ENCODE measurements around the gene FAM43B.
A peak's percentile ranks its signal among the peaks of the same experiment; 100 is the strongest.
"Not testable (repeated sequence)": the region's sequence is repeated elsewhere in the genome, so short reads cannot be mapped to it uniquely, and the experiment has no call there.

The FAM43B gene

GRCh38 chr1:20507564-20508410, 44.6 kb upstream of the FAM43B start, which contains the start of gene MUL1:
Gene MUL1 (minus strand): TSS chr1:20508151. CDS start chr1:20508024, 127 bp downstream.
- peak; percentile 94 for DNase-seq
- no peaks in the 10 kb centered on the region for H3F3A ChIP-seq (ENCODE audit: insufficient read depth, low read length)
- H3K4me3 ChIP-seq (ENCODE audit: low read length): peak within 1 kb of the TSS; percentile 82
- peak within 1 kb of the TSS; percentile 67 for H3K4me2 ChIP-seq (ENCODE audit: low read depth, low read length)
- peak within 1 kb of the TSS; percentile 46; the same call in 1 of the 2 replicates for H3K27ac ChIP-seq (ENCODE audit: low read length)
- H3K9me3 ChIP-seq (replicated peaks; ENCODE audit: insufficient read depth, low read length): no peaks in the 10 kb centered on the region
- H3K27me3 ChIP-seq (replicated peaks; ENCODE audit: insufficient read depth, low read length): no peaks in the 10 kb centered on the region
- H3K9me2 ChIP-seq (replicated peaks; ENCODE audit: insufficient read depth, low read length): no peaks in the 10 kb centered on the region
- H3K79me2 ChIP-seq (ENCODE audit: low read length): peaks cover 37% of the 10 kb centered on the region
- H4K20me1 ChIP-seq (ENCODE audit: insufficient read depth, low read length): no peaks in the 10 kb centered on the region
- peak within 1 kb of the TSS; percentile 80 for H3K9ac ChIP-seq (ENCODE audit: low read length)
- H3K36me3 ChIP-seq (replicated peaks; ENCODE audit: insufficient read depth, low read length): no peaks in the 10 kb centered on the region
- peaks cover 10% of the 10 kb centered on the region for H3K4me1 ChIP-seq (ENCODE audit: low read length)
- peak within 1 kb of the TSS; percentile 80 for H2AFZ ChIP-seq (ENCODE audit: low read length)
- TF ChIP-seq EZH2phosphoT487 (IDR thresholded peaks at IDR 0.05; ENCODE audit: low read length) (no peak), CTCF (IDR thresholded peaks at IDR 0.05; ENCODE audit: low read length) (no peak), EZH2 (optimal IDR thresholded peaks at IDR 0.05; ENCODE audit: low read depth, low read length) (no peak)

GRCh38 chr1:20508411-20508771, 44.0 kb upstream of the FAM43B start:
- no peak for DNase-seq
- H3K4me3 ChIP-seq (ENCODE audit: low read length): peak overlapping the region; percentile 82
- H3K9me3 ChIP-seq (replicated peaks; ENCODE audit: insufficient read depth, low read length): no peaks in the 10 kb centered on the region
- peak overlapping the region; percentile 80 for H2AFZ ChIP-seq (ENCODE audit: low read length)
- H3K79me2 ChIP-seq (ENCODE audit: low read length): peaks cover 37% of the 10 kb centered on the region
- H3K27me3 ChIP-seq (replicated peaks; ENCODE audit: insufficient read depth, low read length): no peaks in the 10 kb centered on the region
- no peaks in the 10 kb centered on the region for H3F3A ChIP-seq (ENCODE audit: insufficient read depth, low read length)
- no peaks in the 10 kb centered on the region for H3K9me2 ChIP-seq (replicated peaks; ENCODE audit: insufficient read depth, low read length)
- H4K20me1 ChIP-seq (ENCODE audit: insufficient read depth, low read length): no peaks in the 10 kb centered on the region
- peaks cover 10% of the 10 kb centered on the region for H3K4me1 ChIP-seq (ENCODE audit: low read length)
- H3K9ac ChIP-seq (ENCODE audit: low read length): peak overlapping the region; percentile 80; the same call in 1 of the 2 replicates
- H3K27ac ChIP-seq (ENCODE audit: low read length): no peak overlapping the region
- peak overlapping the region; percentile 54; the same call in 1 of the 2 replicates for H3K4me2 ChIP-seq (ENCODE audit: low read depth, low read length)
- no peaks in the 10 kb centered on the region for H3K36me3 ChIP-seq (replicated peaks; ENCODE audit: insufficient read depth, low read length)
- TF ChIP-seq EZH2 (optimal IDR thresholded peaks at IDR 0.05; ENCODE audit: low read depth, low read length) (no peak), CTCF (IDR thresholded peaks at IDR 0.05; ENCODE audit: low read length) (no peak), EZH2phosphoT487 (IDR thresholded peaks at IDR 0.05; ENCODE audit: low read length) (no peak)

- Histone ChIP-seq H3F3A (ENCODE audit: insufficient read depth, low read length) (no peaks in the 10 kb centered on the region), H2AFZ (ENCODE audit: low read length) (peak overlapping the region; percentile 63), H3K9ac (ENCODE audit: low read length) (no peak overlapping the region), H3K27me3 (replicated peaks; ENCODE audit: insufficient read depth, low read length) (no peaks in the 10 kb centered on the region), H3K36me3 (replicated peaks; ENCODE audit: insufficient read depth, low read length) (no peaks in the 10 kb centered on the region), H3K9me2 (replicated peaks; ENCODE audit: insufficient read depth, low read length) (no peaks in the 10 kb centered on the region), H3K79me2 (ENCODE audit: low read length) (peaks cover 11% of the 10 kb centered on the region), H3K27ac (ENCODE audit: low read length) (peak overlapping the region; percentile 37; the same call in 1 of the 2 replicates), H3K4me2 (ENCODE audit: low read depth, low read length) (peak overlapping the region; percentile 6; the same call in 1 of the 2 replicates), H3K4me3 (ENCODE audit: low read length) (no peak overlapping the region), H3K9me3 (replicated peaks; ENCODE audit: insufficient read depth, low read length) (no peaks in the 10 kb centered on the region), H3K4me1 (ENCODE audit: low read length) (peaks cover 10% of the 10 kb centered on the region), H4K20me1 (ENCODE audit: insufficient read depth, low read length) (no peaks in the 10 kb centered on the region)
- peak; percentile 41 for DNase-seq
- TF ChIP-seq EZH2phosphoT487 (IDR thresholded peaks at IDR 0.05; ENCODE audit: low read length): no peak
- no peak for TF ChIP-seq EZH2 (optimal IDR thresholded peaks at IDR 0.05; ENCODE audit: low read depth, low read length)
- TF ChIP-seq CTCF (IDR thresholded peaks at IDR 0.05; ENCODE audit: low read length): no peak
Measured at GRCh38 chr1:20511518-20512428, 40.6 kb upstream of the FAM43B start.

- H3K36me3 ChIP-seq (replicated peaks; ENCODE audit: insufficient read depth, low read length); H3K9ac ChIP-seq (ENCODE audit: low read length); H3K4me2 ChIP-seq (ENCODE audit: low read depth, low read length); H3K9me2 ChIP-seq (replicated peaks; ENCODE audit: insufficient read depth, low read length); H2AFZ ChIP-seq (ENCODE audit: low read length); H3F3A ChIP-seq (ENCODE audit: insufficient read depth, low read length); H3K4me1 ChIP-seq (ENCODE audit: low read length); H3K9me3 ChIP-seq (replicated peaks; ENCODE audit: insufficient read depth, low read length); H3K4me3 ChIP-seq (ENCODE audit: low read length); H3K79me2 ChIP-seq (ENCODE audit: low read length); H4K20me1 ChIP-seq (ENCODE audit: insufficient read depth, low read length); H3K27ac ChIP-seq (ENCODE audit: low read length); DNase-seq: not testable (repeated sequence)
- peaks cover 45% of the 10 kb centered on the region for H3K27me3 ChIP-seq (replicated peaks; ENCODE audit: insufficient read depth, low read length)
Measured at GRCh38 chr1:20519609-20520262, 32.6 kb upstream of the FAM43B start.

Data from MM.1S (cell line).